Fibroblast of lung (primary cell): ENCODE results near the gene INTS1. TPM values are rescaled to one million over a fixed set of nuclear protein-coding genes. Genes with fewer than 3 reads are reported as not detected.

Experiments used
- DNase-seq, 2 donors: peaks; one replicate each; pipeline versions ENCODE4 v3.0.0 to v3.0.0-alpha.2; 2010; ENCODE audit warnings: low read depth in 2 of 2
- H2AFZ ChIP-seq: 2 replicates; pipeline ENCODE4 v1.5.1; 2012; ENCODE audit warnings: low read length, control low read depth, inconsistent platforms
- H3K27ac ChIP-seq: 2 replicates; pipeline ENCODE4 v1.5.1; 2011; ENCODE audit warnings: low read length, control low read depth; ENCODE audit not compliant: insufficient read depth
- H3K27me3 ChIP-seq: 2 replicates; pipeline ENCODE4 v1.5.1; 2011; ENCODE audit warnings: mild to moderate bottlenecking, low read length; ENCODE audit not compliant: control insufficient read depth, insufficient read depth
- H3K36me3 ChIP-seq: 2 replicates; pipeline ENCODE4 v1.5.1; 2011; ENCODE audit warnings: low read length; ENCODE audit not compliant: control insufficient read depth, insufficient read depth
- H3K4me1 ChIP-seq: 2 replicates; pipeline ENCODE4 v1.5.1; 2011; ENCODE audit warnings: low read length; ENCODE audit not compliant: control insufficient read depth, insufficient read depth; ENCODE audit errors: extremely low read depth
- H3K4me2 ChIP-seq: 2 replicates; pipeline ENCODE4 v1.5.1; 2011; ENCODE audit warnings: low read length, control low read depth; ENCODE audit not compliant: insufficient read depth; ENCODE audit errors: extremely low read depth
- H3K4me3 ChIP-seq, 4 experiments: fragments of 200-600 bp in 1 of 4; sonication (generic) in 1 of 4; replicated peaks in 1 of 4; 2 replicates each; pipeline ENCODE4 v1.5.1; 2011 to 2016; ENCODE audit warnings: low read length in 4 of 4, low read depth in 3 of 4, mild to moderate bottlenecking in 3 of 4, control low read depth in 2 of 4, inconsistent platforms in 1 of 4, mixed read lengths in 1 of 4; ENCODE audit not compliant: insufficient read depth in 1 of 4; ENCODE audit errors: control extremely low read depth in 1 of 4
- H3K79me2 ChIP-seq: 2 replicates; pipeline ENCODE4 v1.5.1; 2012; ENCODE audit warnings: mild to moderate bottlenecking, low read length, inconsistent platforms; ENCODE audit not compliant: control insufficient read depth, insufficient read depth
- H3K9ac ChIP-seq: 2 replicates; pipeline ENCODE4 v1.5.1; 2011; ENCODE audit warnings: mild to moderate bottlenecking, low read length, control low read depth; ENCODE audit not compliant: insufficient read depth
- H3K9me3 ChIP-seq: 2 replicates; pipeline ENCODE4 v1.5.1; 2012; ENCODE audit warnings: low read depth, low read length; ENCODE audit not compliant: control insufficient read depth, insufficient read depth
- H4K20me1 ChIP-seq: 2 replicates; pipeline ENCODE4 v1.5.1; 2011; ENCODE audit warnings: low read length; ENCODE audit not compliant: control insufficient read depth, insufficient read depth; ENCODE audit errors: extremely low read depth
- CTCF ChIP-seq, 2 donors: IDR thresholded peaks in 1 of 2; conservative IDR thresholded peaks in 1 of 2; 1 replicate in 1 of 2; 2 replicates in 1 of 2; pipeline ENCODE4 v1.5.1; 2011 to 2012; ENCODE audit warnings: low read length in 2 of 2, control low read depth in 1 of 2, inconsistent platforms in 1 of 2, low read depth in 1 of 2, mild to moderate bottlenecking in 1 of 2
- EZH2 ChIP-seq: IDR thresholded peaks from 2 replicates; pipeline ENCODE4 v1.5.1; 2012; ENCODE audit warnings: low read length, control low read depth, mild to moderate bottlenecking; ENCODE audit errors: missing control alignments
- polyA plus RNA-seq, 2 donors: library from polyadenylated mRNA; depleted of rRNA in 1 of 2; stranded (reverse) in 1 of 2; unstranded in 1 of 2; fragments of >200 nt; gene quantifications; 2 replicates each; pipeline ENCODE4 v1.2.1, GENCODE V29; 2011 to 2012; ENCODE audit warnings: missing spikeins in 1 of 2
- total RNA-seq: library from RNA; depleted of rRNA; stranded (reverse); fragments of >200 nt; gene quantifications from 2 replicates; pipeline ENCODE4 v1.2.1, GENCODE V29; 2014

INTS1 gene
- total and polyA plus RNA-seq, 2 donors (not counting 1 experiment from before 2014, with no cell fraction given), result 7.1 to 35.5 TPM

- peaks cover 45% of the 10 kb centered on the region for H3K79me2 ChIP-seq
- no peaks in the 10 kb centered on the region for H4K20me1 ChIP-seq
- H3K9me3 ChIP-seq, result no peaks in the 10 kb centered on the region
- peak within 1 kb of the TSS; percentile 95 for H3K27ac ChIP-seq
- DNase-seq, result peak; percentile 82 to 85
- peak within 1 kb of the TSS; percentile 54 for H2AFZ ChIP-seq
- H3K27me3 ChIP-seq, result no peaks in the 10 kb centered on the region
- H3K4me2 ChIP-seq, result peak within 1 kb of the TSS; percentile 87
- peak within 1 kb of the TSS; percentile 76 to 94 (median 84) for H3K4me3 ChIP-seq
- H3K9ac ChIP-seq, result peak within 1 kb of the TSS; percentile 93
- H3K36me3 ChIP-seq, result no peaks in the 10 kb centered on the region
- TF ChIP-seq CTCF (conservative IDR thresholded peaks at IDR 0.05 in 1 of 2, IDR thresholded peaks at IDR 0.05 in 1 of 2; ENCODE audit: low read depth in 1 of 2, low read length in 2 of 2), result no peak
- no peak for TF ChIP-seq EZH2
- peaks cover 29% of the 10 kb centered on the region for H3K4me1 ChIP-seq
Observed at GRCh38 chr7:1458683-1459511, 45.3 kb downstream of the INTS1 start, which contains the start of gene MICALL2. TSS of gene MICALL2 (minus strand) at chr7:1459470. CDS start at chr7:1459326, 144 bp downstream.

- peak overlapping the region; percentile 93 for H3K9ac ChIP-seq
Observed at GRCh38 chr7:1457949-1458682, 46.1 kb downstream of the INTS1 start.

More at GRCh38 chr7:1457949-1458682, 46.1 kb downstream of the INTS1 start:
- H4K20me1 ChIP-seq, result no peaks in the 10 kb centered on the region
- H3K4me2 ChIP-seq, result peak overlapping the region; percentile 87
- DNase-seq, result peak in 1 of 2 donors; percentile 23
- H3K9me3 ChIP-seq, result no peaks in the 10 kb centered on the region
- no peaks in the 10 kb centered on the region for H3K36me3 ChIP-seq
- no peak overlapping the region for H2AFZ ChIP-seq
- H3K79me2 ChIP-seq, result peaks cover 53% of the 10 kb centered on the region
- no peak for TF ChIP-seq EZH2
- no peak for TF ChIP-seq CTCF (conservative IDR thresholded peaks at IDR 0.05 in 1 of 2, IDR thresholded peaks at IDR 0.05 in 1 of 2; ENCODE audit: low read depth in 1 of 2, low read length in 2 of 2)
- peaks cover 31% of the 10 kb centered on the region for H3K4me1 ChIP-seq
- H3K27ac ChIP-seq, result peak overlapping the region; percentile 95
- H3K27me3 ChIP-seq, result no peaks in the 10 kb centered on the region
- peak overlapping the region; percentile 76 to 94 (median 84) for H3K4me3 ChIP-seq
